Progenitor cell of endocrine pancreas (in vitro differentiated cells): ENCODE data around the gene SCGB2A2. TPM values are rescaled to one million over a fixed set of nuclear protein-coding genes. Genes with fewer than 3 reads are reported as not detected.

ENCODE experiments used
- DNase-seq: peaks from one replicate; pipeline ENCODE4 v3.0.0; 2021; ENCODE audit warnings: low spot score; ENCODE audit not compliant: unreplicated experiment
- H3K27ac Mint-ChIP-seq: 2 replicates; pipeline ENCODE4 v1.8.0; 2021; ENCODE audit warnings: mild to moderate bottlenecking, moderate library complexity, mixed read lengths
- H3K27me3 Mint-ChIP-seq: 2 replicates; pipeline ENCODE4 v1.8.0; 2021; ENCODE audit warnings: mixed read lengths
- H3K36me3 Mint-ChIP-seq: 2 replicates; pipeline ENCODE4 v1.8.0; 2022; ENCODE audit warnings: mixed read lengths; ENCODE audit not compliant: insufficient read depth
- H3K4me1 Mint-ChIP-seq: 2 replicates; pipeline ENCODE4 v1.8.0; 2021; ENCODE audit warnings: low read depth, mixed read lengths
- H3K4me3 Mint-ChIP-seq: 2 replicates; pipeline ENCODE4 v1.8.0; 2021; ENCODE audit warnings: low read depth, mild to moderate bottlenecking, moderate library complexity, mixed read lengths
- H3K9me3 Mint-ChIP-seq: 2 replicates; pipeline ENCODE4 v1.8.0; 2021; ENCODE audit warnings: low read depth, mixed read lengths
- total RNA-seq: library from RNA; stranded (reverse); gene quantifications from 2 replicates; pipeline ENCODE4 v1.2.1, GENCODE V29; 2021
- TF ChIP-seq, protein P1 (sequence below): fragments of 200-600 bp; sonication (generic); IDR thresholded peaks from one replicate; pipeline ENCODE4 v1.5.0; 2021; ENCODE audit warnings: antibody characterized with exemption, mild to moderate bottlenecking; ENCODE audit not compliant: unreplicated experiment

SCGB2A2 gene
- total RNA-seq, 1 donor from 2014 or later = not detected

DNA sequence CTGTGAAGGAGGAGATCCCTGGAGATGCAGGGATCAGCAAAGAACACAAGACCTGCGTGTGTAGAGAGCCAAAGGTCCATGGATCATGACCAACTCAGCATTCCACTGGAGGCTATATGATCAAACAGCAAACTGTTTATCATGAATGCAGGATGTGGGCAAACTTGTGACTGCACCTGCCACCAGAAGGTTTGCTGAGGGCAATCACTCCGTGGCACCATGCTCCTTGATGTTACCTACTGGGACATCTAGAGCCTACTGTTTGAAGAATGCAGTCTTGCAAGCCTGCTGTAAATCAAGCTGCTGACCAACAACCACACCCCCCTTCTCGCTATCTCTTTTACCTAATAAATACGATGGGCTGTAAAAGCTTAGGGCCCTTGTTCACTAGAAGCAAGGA lies 18.3 kb upstream of the SCGB2A2 start:
- peaks cover 20% of the 10 kb centered on the region for H3K27me3 Mint-ChIP-seq
- TF ChIP-seq, protein P1, sequence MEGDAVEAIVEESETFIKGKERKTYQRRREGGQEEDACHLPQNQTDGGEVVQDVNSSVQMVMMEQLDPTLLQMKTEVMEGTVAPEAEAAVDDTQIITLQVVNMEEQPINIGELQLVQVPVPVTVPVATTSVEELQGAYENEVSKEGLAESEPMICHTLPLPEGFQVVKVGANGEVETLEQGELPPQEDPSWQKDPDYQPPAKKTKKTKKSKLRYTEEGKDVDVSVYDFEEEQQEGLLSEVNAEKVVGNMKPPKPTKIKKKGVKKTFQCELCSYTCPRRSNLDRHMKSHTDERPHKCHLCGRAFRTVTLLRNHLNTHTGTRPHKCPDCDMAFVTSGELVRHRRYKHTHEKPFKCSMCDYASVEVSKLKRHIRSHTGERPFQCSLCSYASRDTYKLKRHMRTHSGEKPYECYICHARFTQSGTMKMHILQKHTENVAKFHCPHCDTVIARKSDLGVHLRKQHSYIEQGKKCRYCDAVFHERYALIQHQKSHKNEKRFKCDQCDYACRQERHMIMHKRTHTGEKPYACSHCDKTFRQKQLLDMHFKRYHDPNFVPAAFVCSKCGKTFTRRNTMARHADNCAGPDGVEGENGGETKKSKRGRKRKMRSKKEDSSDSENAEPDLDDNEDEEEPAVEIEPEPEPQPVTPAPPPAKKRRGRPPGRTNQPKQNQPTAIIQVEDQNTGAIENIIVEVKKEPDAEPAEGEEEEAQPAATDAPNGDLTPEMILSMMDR = no peak
- H3K9me3 Mint-ChIP-seq = peaks cover 33% of the 10 kb centered on the region

DNA sequence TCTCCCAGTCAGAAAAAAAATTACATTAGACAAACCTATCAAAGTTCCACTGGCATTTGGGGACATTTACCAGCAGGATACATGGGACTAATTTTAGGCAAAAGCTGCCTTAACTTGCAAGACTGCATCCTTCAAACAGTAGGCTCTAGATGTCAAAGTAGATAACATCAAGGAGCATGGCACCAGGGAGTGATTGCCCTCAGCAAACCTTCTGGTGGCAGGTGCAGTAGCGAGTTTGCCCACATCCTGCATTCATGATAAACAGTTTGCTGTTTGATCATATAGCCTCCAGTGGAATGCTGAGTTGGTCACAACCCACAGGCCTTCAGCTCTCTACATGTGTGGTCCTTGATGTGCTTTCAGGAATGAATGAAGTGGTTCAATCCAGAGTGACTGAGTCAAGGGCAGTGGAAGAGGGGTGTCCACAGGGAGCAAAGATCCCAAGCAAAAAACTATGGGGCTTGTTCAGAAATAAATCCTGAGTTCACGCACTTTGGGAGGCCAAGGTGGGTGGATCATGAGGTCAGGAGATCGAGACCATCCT lies 15.9 kb upstream of the SCGB2A2 start:
- DNase-seq = no peak
- peaks cover 2% of the 10 kb centered on the region for H3K36me3 Mint-ChIP-seq
- no peaks in the 10 kb centered on the region for H3K4me1 Mint-ChIP-seq
- peaks cover 19% of the 10 kb centered on the region for H3K27me3 Mint-ChIP-seq
- no peak overlapping the region for H3K27ac Mint-ChIP-seq
- TF ChIP-seq, protein P1 = no peak
- no peak overlapping the region for H3K4me3 Mint-ChIP-seq
- H3K9me3 Mint-ChIP-seq = peaks cover 33% of the 10 kb centered on the region

More for the DNA sequence above, 18.3 kb upstream of the SCGB2A2 start:
- Mint-ChIP-seq H3K27ac (no peak overlapping the region), H3K4me1 (no peaks in the 10 kb centered on the region), H3K36me3 (peaks cover 2% of the 10 kb centered on the region), H3K4me3 (no peak overlapping the region)
- no peak for DNase-seq

DNA sequence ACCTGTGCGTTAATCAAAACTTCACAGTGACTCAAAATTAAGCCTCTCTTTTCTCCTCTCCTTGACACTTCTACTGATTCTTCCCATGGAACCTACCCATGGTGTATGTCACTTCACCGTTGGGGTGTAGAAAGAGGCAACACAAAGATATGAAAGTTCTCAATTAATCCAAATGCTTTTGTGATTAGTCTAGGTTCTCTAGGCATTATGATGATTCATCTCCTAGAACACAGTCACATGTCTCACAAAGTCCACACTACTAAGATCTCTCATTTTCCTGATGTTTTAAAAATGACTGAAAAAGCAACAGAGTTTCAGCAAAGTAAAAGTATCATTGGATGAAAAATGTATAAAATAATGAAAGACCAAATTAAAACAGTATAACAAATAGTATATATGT lies 13.7 kb upstream of the SCGB2A2 start:
- Mint-ChIP-seq H3K4me1 (no peaks in the 10 kb centered on the region), H3K27me3 (peaks cover 25% of the 10 kb centered on the region), H3K9me3 (peaks cover 14% of the 10 kb centered on the region), H3K4me3 (no peak overlapping the region), H3K36me3 (peaks cover 2% of the 10 kb centered on the region), H3K27ac (no peak overlapping the region)
- no peak for DNase-seq
- TF ChIP-seq, protein P1 = no peak

DNA sequence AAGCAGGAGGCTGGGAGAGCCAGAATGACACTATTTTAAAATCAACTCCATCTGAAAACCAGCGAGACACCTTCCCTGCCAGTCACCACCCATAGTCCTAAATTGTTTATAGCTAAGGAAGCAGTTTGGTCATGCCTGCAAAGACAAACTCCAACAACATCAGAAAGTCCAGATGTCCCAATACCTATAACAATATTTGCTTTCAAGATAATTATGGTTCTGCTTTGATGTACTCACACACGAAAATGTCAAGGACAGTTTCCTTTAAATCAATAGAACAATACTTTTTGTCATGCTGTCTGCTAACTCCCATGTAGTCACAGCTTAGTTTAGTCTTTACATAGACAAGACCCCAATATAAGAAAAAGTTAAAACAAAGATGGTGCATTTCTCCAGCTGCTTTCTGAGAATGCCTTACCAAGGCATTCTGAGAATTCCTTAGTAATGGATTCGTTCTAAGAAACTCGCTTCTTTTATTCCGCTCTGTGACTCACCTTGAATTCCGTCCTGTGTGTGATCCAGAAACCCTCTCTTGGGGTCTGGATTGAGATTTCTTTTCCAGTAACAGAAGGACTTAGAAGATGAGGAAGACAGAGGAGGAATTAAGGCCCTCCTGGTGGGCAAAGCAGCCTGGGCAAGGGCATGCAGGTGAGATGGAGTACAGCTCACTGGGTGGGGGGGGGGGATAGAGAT lies 9.6 kb upstream of the SCGB2A2 start:
- Mint-ChIP-seq H3K27me3 (peaks cover 51% of the 10 kb centered on the region), H3K36me3 (no peaks in the 10 kb centered on the region), H3K27ac (no peak overlapping the region), H3K4me3 (no peak overlapping the region), H3K4me1 (no peaks in the 10 kb centered on the region), H3K9me3 (no peaks in the 10 kb centered on the region)
- DNase-seq = no peak
- TF ChIP-seq, protein P1 = no peak

DNA sequence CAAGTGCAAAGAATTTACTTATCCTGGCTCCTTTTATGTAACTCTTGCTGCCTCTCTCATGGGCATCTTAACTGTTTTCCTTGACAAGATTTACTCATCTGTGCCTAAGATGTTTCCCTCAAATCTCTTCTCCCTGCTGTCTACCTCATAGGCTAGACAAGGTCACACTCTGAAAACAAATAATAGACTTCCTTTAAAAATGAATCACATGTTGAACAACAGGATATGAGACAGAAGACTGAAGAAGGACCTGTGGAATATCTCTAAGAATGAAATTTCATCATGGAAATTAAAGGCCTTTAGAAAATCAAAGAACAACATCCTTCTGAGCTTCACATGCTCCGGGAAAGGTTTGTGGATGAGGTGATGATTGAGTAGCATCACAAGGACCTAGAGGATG lies 6.0 kb upstream of the SCGB2A2 start:
- no peaks in the 10 kb centered on the region for H3K36me3 Mint-ChIP-seq
- no peaks in the 10 kb centered on the region for H3K9me3 Mint-ChIP-seq
- DNase-seq = no peak
- peaks cover 51% of the 10 kb centered on the region for H3K27me3 Mint-ChIP-seq
- H3K4me3 Mint-ChIP-seq = no peak overlapping the region
- H3K4me1 Mint-ChIP-seq = no peaks in the 10 kb centered on the region
- TF ChIP-seq, protein P1 = no peak
- no peak overlapping the region for H3K27ac Mint-ChIP-seq
